ENCODE measurements around the gene COBL. TPM values are rescaled to one million over a fixed set of nuclear protein-coding genes. Genes with fewer than 3 reads are reported as not detected.

The COBL gene
- total and polyA plus RNA-seq, 9 of the 15 experiments (the other 6 are each of a cell fraction or from before 2014, with no cell fraction given), result 0.01 to 2.4 (median 0.09) TPM; not detected in 3

- Histone ChIP-seq H2AFZ (ENCODE audit: low read depth, low read length) (no peak overlapping the region), H3K27ac (ENCODE audit: extremely low read depth, low read depth, low read length) (no peak overlapping the region), H3K4me1 (replicated peaks in 1 of 2; ENCODE audit: control insufficient read depth in 2 of 2, insufficient read depth in 2 of 2, low read length in 2 of 2) (no peaks in the 10 kb centered on the region), H3K4me3 (no peak overlapping the region), H3K27me3 (ENCODE audit: control insufficient read depth in 2 of 2, insufficient read depth in 2 of 2, low read length in 2 of 2) (peaks cover 2 to 14% of the 10 kb centered on the region in 2 experiments; a peak in 3 of 5 replicates), H3K9ac (ENCODE audit: insufficient read depth in 1 of 2, low read depth in 2 of 2, low read length in 2 of 2) (no peak overlapping the region), H3K79me2 (ENCODE audit: control insufficient read depth, insufficient read depth, low read length) (no peaks in the 10 kb centered on the region), H3K9me1 (ENCODE audit: control insufficient read depth, insufficient read depth, low read length) (no peaks in the 10 kb centered on the region), H3K4me2 (ENCODE audit: insufficient read depth, low read length) (no peak overlapping the region), H3K36me3 (ENCODE audit: control insufficient read depth, insufficient read depth, low read length) (no peaks in the 10 kb centered on the region), H3K9me3 (replicated peaks; ENCODE audit: control insufficient read depth, insufficient read depth, low read depth, low read length) (no peaks in the 10 kb centered on the region), H4K20me1 (replicated peaks; ENCODE audit: control insufficient read depth, insufficient read depth, low read length) (no peaks in the 10 kb centered on the region)
- POLR2A ChIA-PET, result no interaction called here
- intact Hi-C loops (cut with micrococcal nuclease), result no loop called here
- DNase-seq (ENCODE audit: extremely low read depth in 1 of 4, low spot score in 3 of 4), result no peak
- BruUV-seq (replicated peaks), result no TSS peak
- WGBS (ENCODE audit: insufficient coverage, low coverage, missing lambda C conversion rate), result 21% methylated on average over 3 of the region's 3 CpGs
- TF ChIP-seq NBN (IDR thresholded peaks at IDR 0.05; ENCODE audit: low read depth) (no peak), KAT2B (IDR thresholded peaks at IDR 0.05; ENCODE audit: low read depth, low read length) (no peak), ETV1 (tag; conservative IDR thresholded peaks at IDR 0.05; ENCODE audit: low read depth) (no peak), TAF7 (tag; IDR thresholded peaks at IDR 0.05) (no peak), ESRRA (IDR thresholded peaks at IDR 0.05; ENCODE audit: borderline replicate concordance, low read depth) (no peak), ETS1 (conservative IDR thresholded peaks at IDR 0.05; ENCODE audit: control insufficient read depth, low read depth, low read length) (no peak), FOXK1 (CRISPR knock-in tag; IDR thresholded peaks at IDR 0.05; ENCODE audit: borderline replicate concordance) (no peak), ZNF57 (CRISPR knock-in tag; IDR thresholded peaks at IDR 0.05) (no peak), STAT5A (IDR thresholded peaks at IDR 0.05; ENCODE audit: borderline replicate concordance, low read length) (no peak), GABPB2 (CRISPR knock-in tag; conservative IDR thresholded peaks at IDR 0.05) (no peak)
- in situ Hi-C loops (cut with MboI), result no loop called here
- ATAC-seq, result no peak
- CTCF ChIA-PET (ENCODE audit: low intra/inter-chr PET ratio), result no interaction called here
- no peak for FAIRE-seq
Observed at GRCh38 chr7:51188987-51189386, 127.6 kb downstream of the COBL start.
